SK-N-SH (cell line): Measurements from ENCODE around the gene LDB1. TPM values are rescaled to one million over a fixed set of nuclear protein-coding genes. Genes with fewer than 3 reads are reported as not detected.

Source experiments
- CTCF ChIA-PET: fragments of 300-600, 350-600 bp; formaldehyde crosslinking; extraction: SDS; loops from one replicate; lab custom pipeline; 2021; lab: Yijun Ruan, JAX
- POLR2A ChIA-PET: fragments of 350-600 bp; sonication (Branson Sonifier 250); formaldehyde crosslinking; extraction: SDS; loops from one replicate; lab custom pipeline; 2020; ENCODE audit warnings: antibody characterized with exemption, inconsistent platforms; lab: Yijun Ruan, JAX
- DNase-seq: peaks from one replicate; pipeline ENCODE4 v3.0.0; 2012
- H2AFZ ChIP-seq: fragments of 200-600 bp; sonication (generic); 2 replicates; pipeline ENCODE4 v1.8.1; 2016; ENCODE audit warnings: antibody characterized with exemption, mild to moderate bottlenecking, low read depth
- H3F3A ChIP-seq: fragments of 200-600 bp; sonication (generic); replicated peaks from 2 replicates; pipeline ENCODE3; 2016; ENCODE audit warnings: antibody characterized with exemption, mild to moderate bottlenecking; ENCODE audit not compliant: insufficient read depth
- H3K27ac ChIP-seq, 2 experiments: fragments of 200-500 bp in 1 of 2; fragments of 200-600 bp in 1 of 2; sonication (Bioruptor generic) in 1 of 2; sonication (generic), shearing (Covaris generic) in 1 of 2; 2 replicates each; pipeline versions ENCODE4 v1.5.1 to v1.6.1; 2014 to 2016; ENCODE audit warnings: low read depth in 2 of 2, inconsistent platforms in 1 of 2, low read length in 1 of 2, mild to moderate bottlenecking in 1 of 2, mixed read lengths in 1 of 2
- H3K27me3 ChIP-seq: fragments of 200-600 bp; sonication (generic), shearing (Covaris generic); 2 replicates; pipeline ENCODE4 v1.6.1; 2016; ENCODE audit warnings: mixed run types; ENCODE audit not compliant: insufficient read depth
- H3K36me3 ChIP-seq, 2 experiments: fragments of 200-500 bp in 1 of 2; fragments of 200-600 bp in 1 of 2; sonication (Bioruptor generic) in 1 of 2; sonication (generic) in 1 of 2; replicated peaks in 1 of 2; 2 replicates each; pipeline versions ENCODE3 to v1.5.1; 2014 to 2016; ENCODE audit warnings: low read length in 1 of 2, mild to moderate bottlenecking in 1 of 2; ENCODE audit not compliant: insufficient read depth in 2 of 2, control insufficient read depth in 1 of 2
- H3K4me1 ChIP-seq, 2 experiments: fragments of 200-500 bp in 1 of 2; fragments of 200-600 bp in 1 of 2; sonication (Bioruptor generic) in 1 of 2; sonication (generic), shearing (Covaris generic) in 1 of 2; 2 replicates each; pipeline versions ENCODE4 v1.5.1 to v1.6.1; 2014 to 2016; ENCODE audit warnings: low read depth in 1 of 2, low read length in 1 of 2, mixed run types in 1 of 2; ENCODE audit not compliant: insufficient read depth in 2 of 2, control insufficient read depth in 1 of 2
- H3K4me2 ChIP-seq: fragments of 200-600 bp; sonication (generic), shearing (Covaris generic); 2 replicates; pipeline ENCODE4 v1.6.1; 2017; ENCODE audit warnings: mixed run types
- H3K4me3 ChIP-seq, 2 experiments: fragments of 200-500 bp in 1 of 2; fragments of 200-600 bp in 1 of 2; sonication (Bioruptor generic) in 1 of 2; sonication (generic), shearing (Covaris generic) in 1 of 2; 2 replicates each; pipeline versions ENCODE4 v1.5.1 to v1.8.1; 2014 to 2016; ENCODE audit warnings: low read depth in 2 of 2, inconsistent platforms in 1 of 2, low read length in 1 of 2, mild to moderate bottlenecking in 1 of 2, mixed read lengths in 1 of 2, moderate library complexity in 1 of 2
- H3K79me2 ChIP-seq: fragments of 200-600 bp; sonication (generic); 2 replicates; pipeline ENCODE4 v1.8.1; 2017; ENCODE audit warnings: mild to moderate bottlenecking; ENCODE audit not compliant: insufficient read depth
- H3K9ac ChIP-seq: fragments of 200-600 bp; sonication (generic); 2 replicates; pipeline ENCODE4 v1.6.1; 2017; ENCODE audit warnings: mixed run types
- H3K9me2 ChIP-seq: fragments of 200-600 bp; sonication (generic); 2 replicates; pipeline ENCODE4 v1.6.1; 2017; ENCODE audit warnings: mixed run types
- H3K9me3 ChIP-seq: fragments of 200-600 bp; sonication (generic); 2 replicates; pipeline ENCODE4 v1.6.1; 2017; ENCODE audit warnings: mixed run types, mild to moderate bottlenecking, moderate library complexity
- H4K20me1 ChIP-seq: fragments of 200-600 bp; sonication (generic); 2 replicates; pipeline ENCODE4 v1.6.1; 2017; ENCODE audit warnings: mild to moderate bottlenecking, mixed run types; ENCODE audit not compliant: insufficient read depth
- CHD2 ChIP-seq: fragments of 150-350 bp; IDR thresholded peaks from 2 replicates; pipeline ENCODE4 v1.6.1; 2018; ENCODE audit warnings: low read length; ENCODE audit not compliant: partially characterized antibody
- EP300 ChIP-seq, 2 experiments: IDR thresholded peaks; 2 replicates each; pipeline versions ENCODE4 v1.4.0 to v1.6.1; 2012; ENCODE audit warnings: borderline replicate concordance in 1 of 2, low read depth in 1 of 2, low read length in 1 of 2
- EZH2phosphoT487 ChIP-seq: fragments of 200-600 bp; sonication (generic); IDR thresholded peaks from 2 replicates; pipeline ENCODE4 v1.6.1; 2017; ENCODE audit warnings: low read depth, mixed run types, mild to moderate bottlenecking, antibody characterized with exemption, moderate library complexity, borderline replicate concordance
- FOSL2 ChIP-seq: IDR thresholded peaks from 2 replicates; pipeline ENCODE4 v1.4.0; 2012; ENCODE audit warnings: low read depth, mild to moderate bottlenecking, moderate library complexity, borderline replicate concordance
- FOXJ3 ChIP-seq: sonication (generic); formaldehyde crosslinking; IDR thresholded peaks from 2 replicates; pipeline ENCODE4 v1.5.1; 2020; ENCODE audit warnings: mild to moderate bottlenecking, missing genetic modification reagents
- JUND ChIP-seq: IDR thresholded peaks from 2 replicates; pipeline ENCODE4 v1.4.0; 2012
- MEF2A ChIP-seq: IDR thresholded peaks from 2 replicates; pipeline ENCODE4 v1.4.0; 2012; ENCODE audit warnings: low read depth, borderline replicate concordance
- NFIC ChIP-seq: IDR thresholded peaks from 2 replicates; pipeline ENCODE4 v1.4.0; 2012; ENCODE audit warnings: borderline replicate concordance
- NRF1 ChIP-seq: IDR thresholded peaks from 2 replicates; pipeline ENCODE4 v1.6.1; 2012; ENCODE audit warnings: low read depth, mild to moderate bottlenecking, low read length
- RCOR1 ChIP-seq: fragments of 150-350 bp; IDR thresholded peaks from 2 replicates; pipeline ENCODE4 v1.6.1; 2017; ENCODE audit warnings: antibody characterized with exemption, low read length
- RFX5 ChIP-seq: IDR thresholded peaks from 2 replicates; pipeline ENCODE4 v1.6.1; 2012; ENCODE audit warnings: mild to moderate bottlenecking, improper control_type of control experiment, low read length
- RXRA ChIP-seq: IDR thresholded peaks from 2 replicates; pipeline ENCODE4 v1.4.0; 2012; ENCODE audit warnings: low read depth, mild to moderate bottlenecking, borderline replicate concordance
- TAF1 ChIP-seq: IDR thresholded peaks from 2 replicates; pipeline ENCODE4 v1.6.1; 2012; ENCODE audit warnings: low read depth, mild to moderate bottlenecking, low read length, moderate library complexity, borderline replicate concordance
- TEAD4 ChIP-seq: IDR thresholded peaks from 2 replicates; pipeline ENCODE4 v1.4.0; 2012; ENCODE audit warnings: mild to moderate bottlenecking, borderline replicate concordance; ENCODE audit not compliant: insufficient read depth
- YY1 ChIP-seq: IDR thresholded peaks from 2 replicates; pipeline ENCODE4 v1.4.0; 2012; ENCODE audit warnings: low read depth, mild to moderate bottlenecking
- WGBS: methylation state at CpG from one replicate; pipeline ENCODE4 v1.1.6; 2017; ENCODE audit warnings: low lambda C conversion rate; 5-methylcytosine and 5-hydroxymethylcytosine counted together
- polyA plus RNA-seq, 3 experiments: library from polyadenylated mRNA; depleted of rRNA; stranded (reverse); fragments of >200 nt; gene quantifications; 2 replicates each; pipeline ENCODE4 v1.2.3, GENCODE V29; 2012
- TF ChIP-seq, protein P1 (sequence below): IDR thresholded peaks from 2 replicates; pipeline ENCODE4 v1.4.0; 2012; ENCODE audit warnings: low read depth, borderline replicate concordance
- TF ChIP-seq, protein P2 (sequence below): fragments of 150-350 bp; IDR thresholded peaks from 2 replicates; pipeline ENCODE4 v1.6.1; 2017; ENCODE audit warnings: antibody characterized with exemption, low read length, low read depth, borderline replicate concordance
- TF ChIP-seq, protein P3 (sequence below): IDR thresholded peaks from 2 replicates; pipeline ENCODE4 v1.4.0; 2012; ENCODE audit warnings: low read depth, borderline replicate concordance
- TF ChIP-seq, protein P4 (sequence below): IDR thresholded peaks from 2 replicates; pipeline ENCODE4; 2012
- TF ChIP-seq, protein P5 (sequence below): fragments of 200-600 bp; sonication (generic); IDR thresholded peaks from 2 replicates; pipeline ENCODE4 v1.6.1; 2017; ENCODE audit warnings: antibody characterized with exemption, mild to moderate bottlenecking, moderate library complexity

LDB1 gene
- polyA plus RNA-seq, 1 of the 3 experiments (the other 2 are of a cell fraction), result 85.9 TPM

DNA sequence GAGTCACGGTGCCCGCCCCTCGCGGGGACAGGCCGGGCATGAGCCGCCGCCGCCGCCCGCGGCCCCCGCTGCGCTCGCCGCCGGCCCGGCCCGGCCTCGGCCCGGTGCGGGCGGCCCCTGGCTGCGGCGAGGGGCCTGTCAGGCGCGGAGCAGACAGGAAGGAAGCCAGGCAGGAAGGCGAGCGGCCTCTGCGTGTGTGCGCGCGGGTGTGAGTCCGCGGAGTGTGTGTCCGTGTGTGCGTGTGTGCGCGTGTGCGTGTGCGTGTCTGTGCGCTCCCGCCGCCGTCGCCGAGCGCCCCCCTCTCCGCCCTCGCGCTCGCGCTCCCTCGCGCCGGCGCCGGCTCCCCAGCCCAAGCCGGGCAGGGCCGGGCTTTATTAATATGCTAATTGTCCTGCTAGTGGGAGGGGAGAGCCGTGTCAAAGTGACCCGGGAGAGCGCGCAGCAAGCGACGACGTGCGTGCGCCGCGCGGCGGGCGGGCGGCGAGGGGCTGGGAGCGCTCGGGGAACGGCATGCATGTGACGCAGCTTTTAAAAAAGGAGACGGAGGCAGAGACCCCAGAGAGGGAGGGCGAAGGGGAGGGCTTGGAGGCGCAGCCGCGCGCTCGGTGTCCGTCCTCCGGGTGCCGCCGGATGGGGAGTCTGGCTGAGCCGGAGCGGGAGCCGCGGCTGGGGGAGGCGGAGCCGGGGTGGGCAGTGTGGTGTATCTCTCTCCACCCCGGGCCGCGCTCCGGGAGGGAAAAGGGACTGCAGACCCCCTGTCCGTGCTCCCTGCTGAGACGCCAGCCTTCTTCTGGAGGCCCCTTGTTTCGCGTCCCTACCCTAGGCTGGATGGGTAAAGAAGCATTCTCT lies at the start of gene LDB1 (continued):
- TF ChIP-seq, protein P1, sequence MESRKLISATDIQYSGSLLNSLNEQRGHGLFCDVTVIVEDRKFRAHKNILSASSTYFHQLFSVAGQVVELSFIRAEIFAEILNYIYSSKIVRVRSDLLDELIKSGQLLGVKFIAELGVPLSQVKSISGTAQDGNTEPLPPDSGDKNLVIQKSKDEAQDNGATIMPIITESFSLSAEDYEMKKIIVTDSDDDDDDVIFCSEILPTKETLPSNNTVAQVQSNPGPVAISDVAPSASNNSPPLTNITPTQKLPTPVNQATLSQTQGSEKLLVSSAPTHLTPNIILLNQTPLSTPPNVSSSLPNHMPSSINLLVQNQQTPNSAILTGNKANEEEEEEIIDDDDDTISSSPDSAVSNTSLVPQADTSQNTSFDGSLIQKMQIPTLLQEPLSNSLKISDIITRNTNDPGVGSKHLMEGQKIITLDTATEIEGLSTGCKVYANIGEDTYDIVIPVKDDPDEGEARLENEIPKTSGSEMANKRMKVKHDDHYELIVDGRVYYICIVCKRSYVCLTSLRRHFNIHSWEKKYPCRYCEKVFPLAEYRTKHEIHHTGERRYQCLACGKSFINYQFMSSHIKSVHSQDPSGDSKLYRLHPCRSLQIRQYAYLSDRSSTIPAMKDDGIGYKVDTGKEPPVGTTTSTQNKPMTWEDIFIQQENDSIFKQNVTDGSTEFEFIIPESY, result no peak
- TF ChIP-seq TEAD4 (no peak), YY1 (no peak), EP300 (IDR thresholded peaks at IDR 0.05; ENCODE audit: borderline replicate concordance in 1 of 2, low read depth in 1 of 2, low read length in 1 of 2) (no peak), FOXJ3 (no peak), RCOR1 (no peak), CHD2 (no peak), NFIC (no peak)
- TF ChIP-seq, protein P2, sequence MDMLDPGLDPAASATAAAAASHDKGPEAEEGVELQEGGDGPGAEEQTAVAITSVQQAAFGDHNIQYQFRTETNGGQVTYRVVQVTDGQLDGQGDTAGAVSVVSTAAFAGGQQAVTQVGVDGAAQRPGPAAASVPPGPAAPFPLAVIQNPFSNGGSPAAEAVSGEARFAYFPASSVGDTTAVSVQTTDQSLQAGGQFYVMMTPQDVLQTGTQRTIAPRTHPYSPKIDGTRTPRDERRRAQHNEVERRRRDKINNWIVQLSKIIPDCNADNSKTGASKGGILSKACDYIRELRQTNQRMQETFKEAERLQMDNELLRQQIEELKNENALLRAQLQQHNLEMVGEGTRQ, result no peak

DNA sequence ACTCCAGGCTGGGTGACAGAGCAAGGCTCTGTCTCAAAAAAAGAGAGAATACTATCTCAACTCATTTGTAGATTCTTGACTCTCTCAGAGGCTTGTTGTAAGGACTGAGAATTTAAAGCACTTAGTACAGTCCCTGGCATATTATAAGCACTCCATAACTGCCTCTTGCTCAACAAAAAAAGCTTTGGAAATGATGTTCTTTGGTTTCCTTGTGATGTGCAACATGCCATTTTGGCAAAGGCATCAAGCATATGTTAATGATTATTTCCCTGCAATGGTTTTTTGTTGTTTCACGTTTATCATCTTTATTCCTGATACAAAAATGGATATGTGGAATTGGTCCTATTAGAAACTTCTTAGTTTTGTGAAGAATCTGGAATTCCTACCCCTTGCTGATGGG lies 47.7 kb upstream of the LDB1 start:
- Histone ChIP-seq H3K4me3 (no peak overlapping the region), H3K36me3 (peaks cover 10 to 13% of the 10 kb centered on the region in 2 experiments), H3K79me2 (no peaks in the 10 kb centered on the region), H3K9me2 (no peaks in the 10 kb centered on the region), H2AFZ (no peak overlapping the region), H3K9ac (no peak overlapping the region), H4K20me1 (no peaks in the 10 kb centered on the region), H3K4me1 (no peaks in the 10 kb centered on the region), H3K9me3 (no peaks in the 10 kb centered on the region), H3F3A (peaks cover 4% of the 10 kb centered on the region), H3K4me2 (no peak overlapping the region), H3K27me3 (no peaks in the 10 kb centered on the region), H3K27ac (no peak overlapping the region)
- TF ChIP-seq FOSL2 (no peak), NFIC (no peak), FOXJ3 (no peak), TAF1 (no peak), NRF1 (no peak), MEF2A (no peak), YY1 (no peak), RFX5 (no peak), JUND (no peak), EZH2phosphoT487 (no peak), EP300 (IDR thresholded peaks at IDR 0.05; ENCODE audit: borderline replicate concordance in 1 of 2, low read depth in 1 of 2, low read length in 1 of 2) (no peak), RXRA (no peak)
- TF ChIP-seq, protein P1, result no peak
- TF ChIP-seq, protein P3, sequence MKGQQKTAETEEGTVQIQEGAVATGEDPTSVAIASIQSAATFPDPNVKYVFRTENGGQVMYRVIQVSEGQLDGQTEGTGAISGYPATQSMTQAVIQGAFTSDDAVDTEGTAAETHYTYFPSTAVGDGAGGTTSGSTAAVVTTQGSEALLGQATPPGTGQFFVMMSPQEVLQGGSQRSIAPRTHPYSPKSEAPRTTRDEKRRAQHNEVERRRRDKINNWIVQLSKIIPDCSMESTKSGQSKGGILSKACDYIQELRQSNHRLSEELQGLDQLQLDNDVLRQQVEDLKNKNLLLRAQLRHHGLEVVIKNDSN, result no peak
- TF ChIP-seq, protein P4, sequence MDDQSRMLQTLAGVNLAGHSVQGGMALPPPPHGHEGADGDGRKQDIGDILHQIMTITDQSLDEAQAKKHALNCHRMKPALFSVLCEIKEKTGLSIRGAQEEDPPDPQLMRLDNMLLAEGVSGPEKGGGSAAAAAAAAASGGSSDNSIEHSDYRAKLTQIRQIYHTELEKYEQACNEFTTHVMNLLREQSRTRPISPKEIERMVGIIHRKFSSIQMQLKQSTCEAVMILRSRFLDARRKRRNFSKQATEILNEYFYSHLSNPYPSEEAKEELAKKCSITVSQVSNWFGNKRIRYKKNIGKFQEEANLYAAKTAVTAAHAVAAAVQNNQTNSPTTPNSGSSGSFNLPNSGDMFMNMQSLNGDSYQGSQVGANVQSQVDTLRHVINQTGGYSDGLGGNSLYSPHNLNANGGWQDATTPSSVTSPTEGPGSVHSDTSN, result no peak
- TF ChIP-seq, protein P5, sequence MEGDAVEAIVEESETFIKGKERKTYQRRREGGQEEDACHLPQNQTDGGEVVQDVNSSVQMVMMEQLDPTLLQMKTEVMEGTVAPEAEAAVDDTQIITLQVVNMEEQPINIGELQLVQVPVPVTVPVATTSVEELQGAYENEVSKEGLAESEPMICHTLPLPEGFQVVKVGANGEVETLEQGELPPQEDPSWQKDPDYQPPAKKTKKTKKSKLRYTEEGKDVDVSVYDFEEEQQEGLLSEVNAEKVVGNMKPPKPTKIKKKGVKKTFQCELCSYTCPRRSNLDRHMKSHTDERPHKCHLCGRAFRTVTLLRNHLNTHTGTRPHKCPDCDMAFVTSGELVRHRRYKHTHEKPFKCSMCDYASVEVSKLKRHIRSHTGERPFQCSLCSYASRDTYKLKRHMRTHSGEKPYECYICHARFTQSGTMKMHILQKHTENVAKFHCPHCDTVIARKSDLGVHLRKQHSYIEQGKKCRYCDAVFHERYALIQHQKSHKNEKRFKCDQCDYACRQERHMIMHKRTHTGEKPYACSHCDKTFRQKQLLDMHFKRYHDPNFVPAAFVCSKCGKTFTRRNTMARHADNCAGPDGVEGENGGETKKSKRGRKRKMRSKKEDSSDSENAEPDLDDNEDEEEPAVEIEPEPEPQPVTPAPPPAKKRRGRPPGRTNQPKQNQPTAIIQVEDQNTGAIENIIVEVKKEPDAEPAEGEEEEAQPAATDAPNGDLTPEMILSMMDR, result no peak
- DNase-seq, result no peak
- 11% methylated on average over 1 of the region's 1 CpG for WGBS
- ChIA-PET CTCF (interaction anchor here (0.8 to 11.6 kb wide), 8 partner anchors 9 to 311 kb away, joined by 3 to 205 read pairs (median 36); partner anchors contain the start of gene ELOVL3), POLR2A (no interaction called here)
